ENCODE measurements around the gene FAM20C.
"Not testable (repeated sequence)": the region's sequence is repeated elsewhere in the genome, so short reads cannot be mapped to it uniquely, and the experiment has no call there.

The FAM20C gene

DNA sequence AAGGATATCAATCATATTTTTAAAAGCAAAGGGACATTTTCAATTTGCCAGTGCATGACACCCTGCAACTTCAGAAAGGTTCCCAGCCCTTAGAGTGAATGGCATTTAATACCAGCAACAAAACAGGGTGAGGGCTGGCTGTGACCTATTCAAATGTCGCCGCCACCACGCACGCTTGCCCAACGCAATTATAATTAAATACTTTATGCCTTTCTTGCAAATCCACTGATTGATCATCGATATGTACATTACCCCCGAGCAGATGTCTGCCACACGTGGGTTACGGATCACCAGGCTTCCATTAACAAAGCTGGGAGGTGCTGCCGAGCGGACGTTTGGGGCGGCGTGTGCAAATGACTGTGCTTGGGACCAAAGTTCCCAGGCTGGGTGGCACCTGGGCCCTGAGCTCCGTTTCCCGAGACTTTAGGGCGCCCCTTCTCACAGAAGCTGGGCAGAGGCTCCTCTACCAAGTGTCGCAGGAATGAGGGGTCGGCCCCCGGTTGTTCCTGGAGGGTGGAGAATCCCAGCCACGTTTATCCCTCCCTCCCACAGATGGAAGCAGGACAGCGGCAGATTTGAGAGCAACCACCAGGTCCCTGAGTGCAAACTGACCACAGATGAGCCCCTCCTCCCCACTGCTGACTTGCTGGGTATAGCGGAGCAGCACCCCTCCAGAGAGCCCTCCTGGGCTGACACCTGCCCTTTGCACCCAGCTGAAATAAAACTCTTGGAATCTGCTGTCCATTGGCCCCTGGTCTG, 101.5 kb downstream of the FAM20C start:
- no peak overlapping the region for H4K8ac ChIP-seq (ENCODE audit: low read depth, low read length)
- H3K36me3 ChIP-seq (ENCODE audit: control insufficient read depth, insufficient read depth, low read length) = no peaks in the 10 kb centered on the region
- no peak overlapping the region for H2BK15ac ChIP-seq (replicated peaks; ENCODE audit: low read depth)
- no peak overlapping the region for H2AK5ac ChIP-seq (ENCODE audit: low read length)
- H3K56ac ChIP-seq (ENCODE audit: low read length) = no peak overlapping the region
- WGBS (ENCODE audit: extremely low coverage, insufficient coverage, low lambda C conversion rate) = no CpG with 5 or more reads among the region's 23 CpGs
- H4K5ac ChIP-seq (ENCODE audit: low read length) = no peak overlapping the region
- no peaks in the 10 kb centered on the region for H3K79me2 ChIP-seq (ENCODE audit: control insufficient read depth, insufficient read depth, low read length)
- H3K4me1 ChIP-seq (ENCODE audit: control insufficient read depth, low read depth, low read length) = no peaks in the 10 kb centered on the region
- H3K23ac ChIP-seq (ENCODE audit: low read length) = no peak overlapping the region
- H3K9ac ChIP-seq (ENCODE audit: low read length) = no peak overlapping the region
- H3K79me1 ChIP-seq (ENCODE audit: low read length) = no peaks in the 10 kb centered on the region
- no peak overlapping the region for H3K4ac ChIP-seq (ENCODE audit: low read depth, low read length)
- no peak for DNase-seq
- no peak overlapping the region for H3K27ac ChIP-seq (ENCODE audit: low read depth, low read length)
- H3K4me3 ChIP-seq (ENCODE audit: low read length) = no peak overlapping the region
- H2BK120ac ChIP-seq (ENCODE audit: low read depth, low read length) = no peak overlapping the region
- H2BK5ac ChIP-seq (ENCODE audit: low read length) = no peak overlapping the region
- H3K18ac ChIP-seq (ENCODE audit: low read length) = no peak overlapping the region
- H3K27me3 ChIP-seq (ENCODE audit: insufficient read depth, low read length, poor library complexity) = peaks cover 19% of the 10 kb centered on the region
- H3K4me2 ChIP-seq (ENCODE audit: low read length) = no peak overlapping the region

- no peak overlapping the region for H3K56ac ChIP-seq (ENCODE audit: low read length)
- WGBS (ENCODE audit: extremely low coverage, insufficient coverage, low lambda C conversion rate) = no CpG with 5 or more reads among the region's 25 CpGs
- no peaks in the 10 kb centered on the region for H3K4me1 ChIP-seq (ENCODE audit: control insufficient read depth, low read depth, low read length)
- no peak overlapping the region for H4K5ac ChIP-seq (ENCODE audit: low read length)
- H2BK120ac ChIP-seq (ENCODE audit: low read depth, low read length) = no peak overlapping the region
- H3K23ac ChIP-seq (ENCODE audit: low read length) = no peak overlapping the region
- peaks cover 11% of the 10 kb centered on the region for H3K27me3 ChIP-seq (ENCODE audit: insufficient read depth, low read length, poor library complexity)
- H3K27ac ChIP-seq (ENCODE audit: low read depth, low read length) = no peak overlapping the region
- no peak overlapping the region for H3K18ac ChIP-seq (ENCODE audit: low read length)
- no peak overlapping the region for H4K8ac ChIP-seq (ENCODE audit: low read depth, low read length)
- H3K79me1 ChIP-seq (ENCODE audit: low read length) = no peaks in the 10 kb centered on the region
- H3K9ac ChIP-seq (ENCODE audit: low read length) = no peak overlapping the region
- DNase-seq = no peak
- no peaks in the 10 kb centered on the region for H3K36me3 ChIP-seq (ENCODE audit: control insufficient read depth, insufficient read depth, low read length)
- no peak overlapping the region for H3K4me2 ChIP-seq (ENCODE audit: low read length)
- H3K4ac ChIP-seq (ENCODE audit: low read depth, low read length) = no peak overlapping the region
- no peak overlapping the region for H2BK15ac ChIP-seq (replicated peaks; ENCODE audit: low read depth)
- no peak overlapping the region for H2AK5ac ChIP-seq (ENCODE audit: low read length)
- no peak overlapping the region for H3K4me3 ChIP-seq (ENCODE audit: low read length)
- H3K79me2 ChIP-seq (ENCODE audit: control insufficient read depth, insufficient read depth, low read length) = no peaks in the 10 kb centered on the region
- no peak overlapping the region for H2BK5ac ChIP-seq (ENCODE audit: low read length)
Observed at GRCh38 chr7:294440-295154, 102.2 kb downstream of the FAM20C start.

DNA sequence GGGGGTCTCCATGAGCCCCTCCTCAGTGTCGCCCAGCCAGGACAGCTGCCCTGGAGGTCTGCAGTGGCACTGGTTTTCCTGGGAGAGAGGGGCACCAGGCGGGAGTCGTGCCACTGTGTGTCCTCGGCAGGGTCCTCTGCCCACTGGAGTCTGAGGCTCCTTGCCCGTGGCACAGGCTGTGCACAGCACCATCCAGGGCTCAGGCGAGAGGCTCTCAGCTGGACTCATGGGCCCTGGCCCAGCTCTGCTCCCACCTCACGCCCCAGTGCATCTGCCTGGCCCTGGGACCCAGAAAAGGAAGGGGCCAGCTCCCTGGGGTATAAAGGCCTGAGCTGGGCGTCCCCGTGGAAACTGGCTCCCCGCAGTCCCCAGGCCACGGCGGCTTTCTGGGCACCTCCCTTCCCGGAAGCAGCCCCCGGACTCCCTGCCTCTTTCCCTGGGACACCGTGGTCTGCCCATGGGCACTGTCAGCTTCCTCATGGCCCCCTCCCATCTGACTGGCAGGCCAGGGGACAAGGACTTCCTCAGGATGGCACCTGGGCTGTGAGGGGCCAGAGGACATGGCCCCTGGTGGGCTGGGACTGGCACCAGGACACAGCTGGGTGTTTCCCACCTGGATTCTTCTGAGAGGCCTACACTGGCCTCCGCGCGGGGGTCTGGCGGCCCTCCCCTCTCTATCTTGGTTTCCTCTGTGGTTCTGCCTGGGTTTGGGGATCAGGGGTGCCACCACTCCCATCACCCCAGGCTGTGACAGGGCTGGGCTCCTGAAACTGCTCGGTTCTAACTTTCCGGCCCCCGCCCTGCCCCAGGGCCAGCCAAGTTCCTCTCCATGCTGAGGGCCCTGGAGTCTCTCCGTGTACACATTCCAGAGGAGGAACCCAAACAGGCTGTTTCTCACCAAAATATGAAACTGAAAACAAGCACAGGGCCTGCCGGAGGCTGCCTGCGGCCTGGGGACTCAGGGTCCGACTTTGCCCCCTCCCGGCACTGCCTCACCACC, 103.1 kb downstream of the FAM20C start:
- no CpG with 5 or more reads among the region's 27 CpGs for WGBS (ENCODE audit: extremely low coverage, insufficient coverage, low lambda C conversion rate)
- H3K4me1 ChIP-seq (ENCODE audit: control insufficient read depth, low read depth, low read length) = no peaks in the 10 kb centered on the region
- no peak overlapping the region for H3K27ac ChIP-seq (ENCODE audit: low read depth, low read length)
- no peak overlapping the region for H3K56ac ChIP-seq (ENCODE audit: low read length)
- no peak overlapping the region for H3K23ac ChIP-seq (ENCODE audit: low read length)
- no peak overlapping the region for H3K4me2 ChIP-seq (ENCODE audit: low read length)
- H3K27me3 ChIP-seq (ENCODE audit: insufficient read depth, low read length, poor library complexity) = peaks cover 7% of the 10 kb centered on the region
- no peak overlapping the region for H3K18ac ChIP-seq (ENCODE audit: low read length)
- H3K79me2 ChIP-seq (ENCODE audit: control insufficient read depth, insufficient read depth, low read length) = no peaks in the 10 kb centered on the region
- H2AK5ac ChIP-seq (ENCODE audit: low read length) = no peak overlapping the region
- H4K8ac ChIP-seq (ENCODE audit: low read depth, low read length) = no peak overlapping the region
- H2BK5ac ChIP-seq (ENCODE audit: low read length) = no peak overlapping the region
- DNase-seq = no peak
- no peak overlapping the region for H4K5ac ChIP-seq (ENCODE audit: low read length)
- no peak overlapping the region for H3K9ac ChIP-seq (ENCODE audit: low read length)
- H3K4me3 ChIP-seq (ENCODE audit: low read length) = no peak overlapping the region
- no peaks in the 10 kb centered on the region for H3K79me1 ChIP-seq (ENCODE audit: low read length)
- no peak overlapping the region for H2BK120ac ChIP-seq (ENCODE audit: low read depth, low read length)
- H3K36me3 ChIP-seq (ENCODE audit: control insufficient read depth, insufficient read depth, low read length) = no peaks in the 10 kb centered on the region
- no peak overlapping the region for H2BK15ac ChIP-seq (replicated peaks; ENCODE audit: low read depth)
- no peak overlapping the region for H3K4ac ChIP-seq (ENCODE audit: low read depth, low read length)

DNA sequence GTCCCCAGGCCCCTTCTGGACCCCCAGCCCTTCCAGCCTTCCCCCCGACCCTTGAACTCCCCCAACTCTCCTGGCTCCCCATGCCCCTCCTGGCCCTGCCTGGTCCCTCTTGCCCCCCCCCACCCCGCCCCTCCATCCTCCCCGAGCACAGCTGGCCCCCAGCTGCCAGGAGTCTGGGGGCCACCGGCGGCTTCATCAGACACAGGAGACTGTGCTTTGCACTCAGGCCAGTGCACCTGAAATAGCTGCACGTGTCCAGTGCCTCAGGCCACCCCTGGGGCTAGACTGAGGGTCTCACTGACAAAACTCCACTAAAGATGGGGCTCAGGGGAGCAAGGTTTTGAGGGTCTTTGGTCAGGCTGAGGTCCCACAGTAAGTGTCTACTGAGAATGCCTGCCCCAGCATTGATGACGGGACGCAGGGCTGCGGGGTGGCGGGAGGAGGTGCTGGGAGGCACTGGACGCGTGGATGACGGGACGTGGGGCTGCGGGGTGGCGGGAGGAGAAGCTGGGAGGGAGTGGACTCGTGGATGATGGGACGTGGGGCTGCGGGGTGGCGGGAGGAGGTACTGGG, 104.1 kb downstream of the FAM20C start:
- Histone ChIP-seq H3K36me3 (ENCODE audit: control insufficient read depth, insufficient read depth, low read length) (no peaks in the 10 kb centered on the region), H3K4me1 (ENCODE audit: control insufficient read depth, low read depth, low read length) (no peaks in the 10 kb centered on the region), H2BK5ac (ENCODE audit: low read length) (no peak overlapping the region), H3K23ac (ENCODE audit: low read length) (no peak overlapping the region), H3K4ac (ENCODE audit: low read depth, low read length) (no peak overlapping the region), H4K8ac (ENCODE audit: low read depth, low read length) (no peak overlapping the region), H3K18ac (ENCODE audit: low read length) (no peak overlapping the region), H3K79me2 (ENCODE audit: control insufficient read depth, insufficient read depth, low read length) (no peaks in the 10 kb centered on the region), H4K5ac (ENCODE audit: low read length) (no peak overlapping the region), H2BK120ac (ENCODE audit: low read depth, low read length) (no peak overlapping the region), H3K9ac (ENCODE audit: low read length) (no peak overlapping the region), H2AK5ac (ENCODE audit: low read length) (no peak overlapping the region), H3K4me2 (ENCODE audit: low read length) (no peak overlapping the region), H3K27ac (ENCODE audit: low read depth, low read length) (no peak overlapping the region), H2BK15ac (replicated peaks; ENCODE audit: low read depth) (no peak overlapping the region), H3K4me3 (ENCODE audit: low read length) (no peak overlapping the region), H3K56ac (ENCODE audit: low read length) (no peak overlapping the region), H3K27me3 (ENCODE audit: insufficient read depth, low read length, poor library complexity) (peaks cover 4% of the 10 kb centered on the region), H3K79me1 (ENCODE audit: low read length) (no peaks in the 10 kb centered on the region)
- DNase-seq = no peak
- WGBS (ENCODE audit: extremely low coverage, insufficient coverage, low lambda C conversion rate) = no CpG with 5 or more reads among the region's 20 CpGs

GRCh38 chr7:297141-297540, 104.8 kb downstream of the FAM20C start:
- not testable (repeated sequence) for H3K4ac ChIP-seq (ENCODE audit: low read depth, low read length); H3K9ac ChIP-seq (ENCODE audit: low read length); H4K5ac ChIP-seq (ENCODE audit: low read length); H2BK5ac ChIP-seq (ENCODE audit: low read length); H2BK120ac ChIP-seq (ENCODE audit: low read depth, low read length); H3K27ac ChIP-seq (ENCODE audit: low read depth, low read length); H3K18ac ChIP-seq (ENCODE audit: low read length); H4K8ac ChIP-seq (ENCODE audit: low read depth, low read length); H2BK15ac ChIP-seq (replicated peaks; ENCODE audit: low read depth); H3K27me3 ChIP-seq (ENCODE audit: insufficient read depth, low read length, poor library complexity); H2AK5ac ChIP-seq (ENCODE audit: low read length); H3K4me3 ChIP-seq (ENCODE audit: low read length); H3K36me3 ChIP-seq (ENCODE audit: control insufficient read depth, insufficient read depth, low read length); H3K79me1 ChIP-seq (ENCODE audit: low read length); DNase-seq; H3K4me2 ChIP-seq (ENCODE audit: low read length); H3K79me2 ChIP-seq (ENCODE audit: control insufficient read depth, insufficient read depth, low read length); H3K23ac ChIP-seq (ENCODE audit: low read length); H3K56ac ChIP-seq (ENCODE audit: low read length); H3K4me1 ChIP-seq (ENCODE audit: control insufficient read depth, low read depth, low read length)
- no CpG with 5 or more reads among the region's 24 CpGs for whole genome bisulfite sequencing (ENCODE audit: extremely low coverage, insufficient coverage, low lambda C conversion rate)

All from mesendoderm (in vitro differentiated cells).